HepG2 (cell line): ENCODE measurements around the gene RAC3. TPM values are rescaled to one million over a fixed set of nuclear protein-coding genes. Genes with fewer than 3 reads are reported as not detected.

ENCODE experiments used
- ARHGAP35 ChIP-seq: sonication (generic); formaldehyde crosslinking; IDR thresholded peaks from 2 replicates; pipeline ENCODE4 v1.9.0; 2022; ENCODE audit warnings: mild to moderate bottlenecking, inconsistent platforms, moderate library complexity, missing genetic modification reagents, borderline replicate concordance
- ARID2 ChIP-seq: sonication (generic); formaldehyde crosslinking; IDR thresholded peaks from 2 replicates; pipeline ENCODE4 v1.8.1; 2022; ENCODE audit warnings: mild to moderate bottlenecking, missing genetic modification reagents, borderline replicate concordance
- CBX5 ChIP-seq: sonication (generic); formaldehyde crosslinking; IDR thresholded peaks from 2 replicates; pipeline ENCODE4 v1.4.0; 2020; ENCODE audit warnings: missing genetic modification reagents, borderline replicate concordance
- CHD4 ChIP-seq: fragments of 200-600 bp; sonication (generic); IDR thresholded peaks from 2 replicates; pipeline ENCODE4 v1.7.0; 2017; ENCODE audit warnings: mild to moderate bottlenecking, low read length, borderline replicate concordance
- GATAD2A ChIP-seq: IDR thresholded peaks from 2 replicates; pipeline ENCODE4 v1.6.1; 2016
- JUND ChIP-seq: sonication (generic); formaldehyde crosslinking; IDR thresholded peaks from 2 replicates; pipeline ENCODE4 v1.8.0; 2022; ENCODE audit warnings: mild to moderate bottlenecking, missing genetic modification reagents
- KDM1A ChIP-seq: IDR thresholded peaks from 2 replicates; pipeline ENCODE4 v1.6.1; 2016; ENCODE audit warnings: missing compliant biosample characterization
- KDM2A ChIP-seq: sonication (generic); formaldehyde crosslinking; IDR thresholded peaks from 2 replicates; pipeline ENCODE4 v1.4.0; 2020; ENCODE audit warnings: low read depth, missing genetic modification reagents, borderline replicate concordance
- MAFF ChIP-seq: IDR thresholded peaks from 2 replicates; pipeline ENCODE4 v1.6.1; 2011; ENCODE audit warnings: low read depth, low read length, improper control_type of control experiment
- MED8 ChIP-seq: sonication (generic); formaldehyde crosslinking; IDR thresholded peaks from 2 replicates; pipeline ENCODE4 v1.8.1; 2023; ENCODE audit warnings: mild to moderate bottlenecking, missing genetic modification reagents; ENCODE audit not compliant: insufficient replicate concordance
- MIER3 ChIP-seq: IDR thresholded peaks from 2 replicates; pipeline ENCODE4 v1.6.1; 2016; ENCODE audit warnings: missing compliant biosample characterization, borderline replicate concordance
- NFKB2 ChIP-seq: sonication (generic); formaldehyde crosslinking; IDR thresholded peaks from 2 replicates; pipeline ENCODE4 v1.4.0; 2020; ENCODE audit warnings: missing genetic modification reagents, borderline replicate concordance
- SAFB2 ChIP-seq: sonication (generic); formaldehyde crosslinking; IDR thresholded peaks from 2 replicates; pipeline ENCODE4 v1.5.1; 2020; ENCODE audit warnings: missing genetic modification reagents, low read depth, mild to moderate bottlenecking, borderline replicate concordance
- SETDB1 ChIP-seq: sonication (generic); formaldehyde crosslinking; IDR thresholded peaks from 2 replicates; pipeline ENCODE4 v1.5.1; 2020; ENCODE audit warnings: missing genetic modification reagents, mild to moderate bottlenecking, borderline replicate concordance
- SIN3A ChIP-seq: IDR thresholded peaks from 2 replicates; pipeline ENCODE4 v1.6.1; 2011; ENCODE audit warnings: low read depth, mild to moderate bottlenecking, control low read depth, low read length, borderline replicate concordance
- SP140L ChIP-seq: sonication (generic); formaldehyde crosslinking; IDR thresholded peaks from 2 replicates; pipeline ENCODE4 v1.4.0; 2020; ENCODE audit warnings: missing genetic modification reagents, borderline replicate concordance
- SPEN ChIP-seq: sonication (generic); formaldehyde crosslinking; IDR thresholded peaks from 2 replicates; pipeline ENCODE4 v1.5.1; 2020; ENCODE audit warnings: low read depth, mild to moderate bottlenecking, missing genetic modification reagents
- THAP7 ChIP-seq: sonication (generic); formaldehyde crosslinking; IDR thresholded peaks from 2 replicates; pipeline ENCODE4 v1.8.1; 2023; ENCODE audit warnings: mild to moderate bottlenecking, missing genetic modification reagents
- WIZ ChIP-seq: sonication (generic); formaldehyde crosslinking; IDR thresholded peaks from 2 replicates; pipeline ENCODE4 v1.5.1; 2020; ENCODE audit warnings: mild to moderate bottlenecking, missing genetic modification reagents
- YEATS4 ChIP-seq: sonication (generic); formaldehyde crosslinking; IDR thresholded peaks from 2 replicates; pipeline ENCODE4 v1.4.0; 2020; ENCODE audit warnings: missing genetic modification reagents, borderline replicate concordance
- ZEB1 ChIP-seq: IDR thresholded peaks from 2 replicates; pipeline ENCODE4 v1.6.1; 2012; ENCODE audit warnings: mild to moderate bottlenecking, low read depth, inconsistent platforms; ENCODE audit not compliant: insufficient replicate concordance
- ZFAT ChIP-seq: sonication (generic); formaldehyde crosslinking; conservative IDR thresholded peaks from 2 replicates; pipeline ENCODE4 v1.8.1; 2023; ENCODE audit warnings: missing genetic modification reagents, inconsistent platforms
- ZFP1 ChIP-seq: IDR thresholded peaks from 2 replicates; pipeline ENCODE4 v1.6.1; 2016
- ZMYM4 ChIP-seq: sonication (generic); formaldehyde crosslinking; IDR thresholded peaks from 2 replicates; pipeline ENCODE4 v1.8.1; 2023; ENCODE audit warnings: mild to moderate bottlenecking, missing genetic modification reagents
- ZNF121 ChIP-seq: sonication (generic); formaldehyde crosslinking; IDR thresholded peaks from 2 replicates; pipeline ENCODE4 v1.5.0; 2020; ENCODE audit warnings: mild to moderate bottlenecking, missing genetic modification reagents
- ZNF17 ChIP-seq: sonication (generic); formaldehyde crosslinking; IDR thresholded peaks from 2 replicates; pipeline ENCODE4 v1.5.0; 2020; ENCODE audit warnings: mild to moderate bottlenecking, missing genetic modification reagents
- ZNF253 ChIP-seq: sonication (generic); formaldehyde crosslinking; IDR thresholded peaks from 2 replicates; pipeline ENCODE4 v1.8.0; 2022; ENCODE audit warnings: mild to moderate bottlenecking, missing genetic modification reagents, borderline replicate concordance
- ZNF333 ChIP-seq: sonication (generic); formaldehyde crosslinking; IDR thresholded peaks from 2 replicates; pipeline ENCODE4 v1.4.0; 2020; ENCODE audit warnings: mild to moderate bottlenecking, missing genetic modification reagents, borderline replicate concordance
- ZNF343 ChIP-seq: sonication (generic); formaldehyde crosslinking; IDR thresholded peaks from 2 replicates; pipeline ENCODE4 v1.4.0; 2020; ENCODE audit warnings: mild to moderate bottlenecking, missing genetic modification reagents
- ZNF382 ChIP-seq: sonication (generic); formaldehyde crosslinking; IDR thresholded peaks from 2 replicates; pipeline ENCODE4 v1.5.0; 2020; ENCODE audit warnings: missing genetic modification reagents, mild to moderate bottlenecking, borderline replicate concordance
- ZNF460 ChIP-seq: sonication (generic); formaldehyde crosslinking; IDR thresholded peaks from 2 replicates; pipeline ENCODE4 v1.5.1; 2020; ENCODE audit warnings: missing genetic modification reagents, mild to moderate bottlenecking, borderline replicate concordance
- ZNF740 ChIP-seq: sonication (generic); formaldehyde crosslinking; IDR thresholded peaks from 2 replicates; pipeline ENCODE4 v1.4.0; 2020; ENCODE audit warnings: missing genetic modification reagents
- polyA plus RNA-seq, 8 experiments: library from polyadenylated mRNA; depleted of rRNA in 3 of 8; stranded (reverse) in 7 of 8; unstranded in 1 of 8; fragments of >200 nt; fragmentation: Illumina TruSeq in 4 of 8; extraction: Trizol in 4 of 8; gene quantifications; 2 replicates each; pipeline versions ENCODE4 v1.2.1 to v1.2.3, GENCODE V29; 2011 to 2016; ENCODE audit warnings: low read depth in 4 of 8, missing spikeins in 1 of 8, mixed read lengths in 1 of 8; ENCODE audit not compliant: insufficient read depth in 1 of 8
- total RNA-seq, 5 experiments: library from RNA; depleted of rRNA; stranded (reverse); fragments of >200 nt; fragmentation: Illumina TruSeq; extraction: Trizol; gene quantifications; 2 replicates each; pipeline ENCODE4 v1.2.3, GENCODE V29; 2016; ENCODE audit warnings: low read depth in 1 of 5

RAC3 gene
- total and polyA plus RNA-seq, 2 of the 13 experiments (the other 11 are each of a cell fraction or from before 2014, with no cell fraction given): 10.5 to 21.3 TPM

DNA sequence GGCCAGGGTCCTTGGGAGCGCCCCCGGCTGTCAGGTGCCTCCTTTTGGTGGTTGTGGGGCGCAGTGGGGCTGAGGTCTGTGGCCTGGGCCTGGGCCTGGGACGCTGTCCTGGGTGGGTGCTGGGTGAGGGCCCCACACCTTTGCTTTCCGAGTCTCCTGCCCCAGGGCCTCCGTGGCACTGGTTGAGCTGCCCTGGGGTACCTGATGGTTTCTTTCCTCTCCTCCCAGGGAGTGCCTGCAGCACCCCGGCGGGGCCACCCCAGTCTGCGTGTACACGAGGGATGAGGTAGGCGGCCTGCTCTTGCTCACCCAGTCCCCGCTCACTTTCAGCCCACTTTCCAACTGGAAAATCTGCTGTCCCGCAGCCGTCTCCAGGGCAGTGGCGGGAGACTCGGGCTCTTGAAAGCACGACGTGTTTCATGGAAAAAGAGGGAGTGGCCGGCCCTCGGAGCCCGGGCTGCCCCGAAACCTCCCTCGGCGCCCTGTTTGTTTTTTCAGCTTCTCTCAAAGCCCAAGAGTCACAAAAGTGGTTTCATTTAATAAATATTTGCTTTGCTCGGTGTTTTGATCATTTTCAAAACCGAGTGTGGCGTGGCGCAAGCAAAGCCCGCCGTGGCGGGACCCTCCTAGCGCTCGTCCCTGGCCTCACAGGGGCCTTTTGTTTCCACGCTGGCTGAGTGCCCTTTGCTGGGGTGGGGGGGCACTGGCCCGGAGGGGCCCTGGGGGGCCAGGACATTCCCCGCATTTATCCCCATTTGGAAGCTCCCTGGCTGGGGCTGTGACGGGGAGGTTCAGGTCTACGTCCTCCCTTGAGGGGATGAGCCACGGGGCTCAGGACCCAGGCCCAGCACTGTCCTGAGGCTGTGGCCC lies 36.6 kb upstream of the RAC3 start (continued):
- peak; percentile 59; the same call in 1 of the 2 replicates for TF ChIP-seq KDM2A
- TF ChIP-seq ZFAT (CRISPR knock-in tag): no peak
- 0 out of 2 replicates have a peak, but pooled peaks have one; percentile 52 for TF ChIP-seq CHD4
- TF ChIP-seq ZNF460: peak; percentile 44; the same call in 1 of the 2 replicates
- TF ChIP-seq ZNF253 (CRISPR knock-in tag): no peak; the same call in 1 of the 2 replicates
- no peak; the same call in 1 of the 2 replicates for TF ChIP-seq ZMYM4
- TF ChIP-seq SIN3A: 0 out of 2 replicates have a peak, but pooled peaks have one; percentile 27
- TF ChIP-seq ZNF333 (CRISPR knock-in tag): no peak; the same call in 1 of the 2 replicates
- no peak; the same call in 1 of the 2 replicates for TF ChIP-seq MIER3 (CRISPR knock-in tag)
- peak; percentile 26; the same call in 1 of the 2 replicates for TF ChIP-seq NFKB2 (CRISPR knock-in tag)
- no peak for TF ChIP-seq ARHGAP35 (CRISPR knock-in tag)
- TF ChIP-seq KDM1A (CRISPR knock-in tag): no peak
- no peak for TF ChIP-seq THAP7 (CRISPR knock-in tag)
- peak; percentile 74 for TF ChIP-seq YEATS4
- no peak for TF ChIP-seq ZNF121 (CRISPR knock-in tag)
- peak; percentile 89 for TF ChIP-seq GATAD2A (CRISPR knock-in tag)
- no peak for TF ChIP-seq ZEB1
- TF ChIP-seq MED8: peak; percentile 94
- TF ChIP-seq SP140L: no peak
- no peak for TF ChIP-seq ZNF343 (CRISPR knock-in tag)
- peak; percentile 99 for TF ChIP-seq ZNF740 (CRISPR knock-in tag)
- TF ChIP-seq CBX5: no peak
- no peak for TF ChIP-seq WIZ (CRISPR knock-in tag)
- TF ChIP-seq ARID2: no peak; the same call in 1 of the 2 replicates
- TF ChIP-seq MAFF: no peak
- peak; percentile 3; the same call in 1 of the 2 replicates for TF ChIP-seq JUND (CRISPR knock-in tag)
- no peak for TF ChIP-seq ZFP1 (CRISPR knock-in tag)
- TF ChIP-seq ZNF17 (CRISPR knock-in tag): no peak
- no peak; the same call in 1 of the 2 replicates for TF ChIP-seq SPEN (CRISPR knock-in tag)
- no peak for TF ChIP-seq SETDB1 (CRISPR knock-in tag)
- TF ChIP-seq ZNF382 (CRISPR knock-in tag): no peak
- no peak for TF ChIP-seq SAFB2 (CRISPR knock-in tag)
